GM19328 (cell line): ENCODE data around the gene HIPK2.
A peak's percentile ranks its signal among the peaks of the same experiment; 100 is the strongest.

Experiments
- ATAC-seq: cut with Tn5 transposase; IDR thresholded peaks from one replicate; pipeline ENCODE4 v1.9.1; 2021; ENCODE audit warnings: mild to moderate bottlenecking, moderate library complexity; ENCODE audit not compliant: unreplicated experiment

The HIPK2 gene

GRCh38 chr7:139777948-139778841 lies at the start of gene HIPK2:
Gene HIPK2 (minus strand): TSS chr7:139777998. CDS start chr7:139777623, 375 bp downstream.
- peak; percentile 49 for ATAC-seq

DNA sequence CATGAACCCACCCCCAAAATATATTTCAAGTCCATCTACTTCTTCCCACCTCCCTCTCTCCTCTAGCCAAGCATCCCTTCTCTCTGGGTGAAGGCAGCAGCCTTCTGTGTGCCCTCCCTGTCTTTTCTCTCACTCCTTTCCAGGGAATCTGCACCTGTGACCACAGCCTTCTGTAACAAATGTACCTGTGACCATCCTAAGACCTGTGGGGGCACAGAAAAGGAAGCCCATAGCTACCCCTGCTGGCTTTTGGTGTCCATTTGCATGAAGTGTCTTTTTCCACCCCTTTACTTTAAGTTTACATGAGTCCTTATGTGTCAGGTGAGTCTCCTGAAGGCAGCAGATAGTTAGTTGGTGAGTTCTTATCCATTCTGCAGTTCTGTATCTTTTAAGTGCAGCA lies 49.2 kb upstream of the HIPK2 start:
- ATAC-seq: no peak

- no peak for ATAC-seq
Observed at GRCh38 chr7:139825666-139826290, 48.0 kb upstream of the HIPK2 start.

GRCh38 chr7:139823959-139824521 lies 46.2 kb upstream of the HIPK2 start:
- no peak for ATAC-seq

- no peak for ATAC-seq
Observed at GRCh38 chr7:139822855-139823254, 45.1 kb upstream of the HIPK2 start.

DNA sequence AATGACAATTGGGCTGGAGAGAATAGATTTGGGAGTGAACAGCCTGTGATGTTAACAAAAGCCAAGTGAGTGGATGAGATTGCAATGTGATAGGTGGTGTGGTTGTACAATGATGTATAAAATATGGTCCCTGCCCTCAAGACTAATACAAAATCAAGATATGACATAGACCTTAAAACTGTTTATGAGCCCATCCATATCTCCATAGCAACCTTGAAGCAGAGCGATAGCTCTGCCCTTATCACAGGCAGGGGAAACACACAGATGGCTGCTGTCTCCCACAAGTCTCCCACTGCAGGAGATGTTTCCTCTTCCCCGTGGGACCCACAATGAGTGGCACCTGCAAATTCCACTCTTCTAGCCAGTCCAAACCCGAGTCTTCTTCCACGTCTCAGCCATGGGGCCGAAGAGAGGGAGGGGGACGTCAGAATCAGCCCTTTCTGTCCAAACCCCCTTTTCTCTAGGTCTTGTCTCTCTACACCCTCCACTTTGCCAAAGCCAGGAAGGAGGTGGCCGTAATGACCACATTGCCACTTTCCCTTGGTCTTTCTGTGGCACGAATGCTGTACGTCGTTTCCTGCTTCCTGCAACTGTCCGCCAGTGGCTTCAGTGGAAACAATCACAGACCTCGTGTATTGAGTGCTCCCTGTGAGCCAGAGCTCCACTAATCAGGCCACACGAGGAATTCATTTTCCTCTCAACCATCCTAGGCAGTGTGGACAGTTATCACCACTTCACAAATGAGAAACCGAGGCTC lies 43.7 kb upstream of the HIPK2 start:
- no peak for ATAC-seq

DNA sequence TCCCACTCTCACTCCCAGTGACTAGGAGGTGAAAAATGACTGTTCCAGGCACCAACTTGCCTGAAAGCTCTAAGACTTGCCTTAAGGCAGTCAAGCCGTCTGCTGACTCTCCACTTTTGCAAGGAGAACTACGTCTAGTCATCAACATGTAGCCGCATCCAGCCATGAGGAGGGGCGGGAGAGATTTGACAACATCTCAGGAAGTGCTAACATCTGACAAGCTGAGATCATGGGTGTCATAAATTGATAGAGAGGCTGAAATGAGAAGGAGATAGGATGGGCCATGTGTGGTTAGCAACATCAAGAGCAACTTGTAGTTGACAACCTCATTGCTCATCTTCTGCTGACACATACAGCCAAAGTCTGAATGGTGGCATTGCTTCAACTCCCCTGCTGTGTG lies 42.3 kb upstream of the HIPK2 start:
- ATAC-seq: no peak

DNA sequence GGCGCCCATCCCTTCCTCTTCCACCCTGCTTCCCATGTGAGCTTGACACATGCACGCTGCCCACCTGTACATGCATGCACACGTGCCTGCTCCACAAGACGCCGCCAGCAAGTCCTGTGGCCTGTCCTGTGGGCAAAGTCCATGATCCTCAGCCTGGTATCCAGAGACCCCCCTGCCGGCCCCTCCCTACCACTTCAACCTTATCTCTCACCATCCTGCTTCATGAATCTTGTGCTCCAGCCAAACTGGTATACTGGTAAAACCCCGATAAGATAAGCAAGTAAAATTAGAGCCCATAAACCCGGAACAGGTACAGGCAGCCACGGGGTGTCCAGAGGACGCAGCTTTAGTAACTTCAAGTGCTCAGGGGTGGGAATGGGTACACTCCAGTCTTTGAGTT lies 39.5 kb upstream of the HIPK2 start:
- ATAC-seq: no peak

DNA sequence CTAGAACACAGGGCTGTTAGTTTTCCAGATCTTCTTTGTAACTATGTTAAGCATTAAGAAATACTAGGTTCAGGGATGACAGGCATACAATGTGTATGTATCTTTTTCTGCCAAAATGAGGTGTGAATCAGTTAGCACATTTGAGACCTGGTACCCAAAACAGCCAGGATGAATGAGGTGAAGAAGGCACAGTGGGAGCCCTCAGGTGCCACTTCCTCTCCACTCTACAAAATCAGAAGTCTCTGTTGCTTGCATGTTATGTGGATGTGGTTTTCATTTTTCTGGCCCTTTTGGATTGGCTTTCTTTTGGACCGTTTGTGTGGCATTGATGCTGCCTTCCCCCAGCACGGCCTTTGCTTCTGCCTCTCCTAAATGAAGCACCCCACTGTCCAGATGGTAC lies 35.9 kb upstream of the HIPK2 start:
- ATAC-seq: no peak

DNA sequence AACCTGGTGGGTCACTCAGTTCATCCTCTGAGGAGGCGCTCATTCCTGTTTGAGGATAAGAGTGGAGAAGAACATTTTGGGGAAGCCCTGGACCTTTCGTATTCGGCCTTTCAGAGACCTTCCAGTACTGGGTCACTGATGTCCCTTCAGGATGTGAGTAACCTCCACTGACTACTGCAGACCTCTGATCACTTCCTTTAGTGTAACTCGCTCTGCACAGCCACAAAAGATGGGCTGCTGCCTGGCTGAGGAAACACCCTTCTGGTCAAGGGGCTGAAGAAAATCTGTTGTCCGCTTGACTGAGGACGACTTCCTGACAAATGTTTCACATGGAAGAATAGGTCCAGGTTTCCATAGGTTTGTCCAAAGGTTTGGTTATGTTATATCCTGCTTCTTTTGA lies 35.4 kb upstream of the HIPK2 start:
- ATAC-seq: no peak

DNA sequence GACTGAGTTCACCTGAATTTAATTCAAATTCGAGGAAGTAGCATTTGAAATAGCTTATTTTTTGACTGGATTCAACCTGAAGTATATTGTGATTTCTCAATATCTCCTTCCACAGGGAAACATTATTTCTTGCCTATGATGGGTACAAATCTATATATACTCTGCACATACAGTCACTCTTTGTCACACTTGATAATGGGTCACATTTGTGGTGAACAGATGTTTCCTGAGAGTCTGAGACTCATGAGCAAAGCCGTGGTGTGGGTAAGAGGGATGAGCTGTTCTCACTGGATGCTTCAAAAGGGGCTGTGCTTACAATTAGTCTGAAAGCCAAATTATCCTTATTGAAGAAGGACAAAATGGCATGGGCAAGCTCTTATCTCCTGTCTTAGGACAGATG lies 33.3 kb upstream of the HIPK2 start:
- no peak for ATAC-seq

DNA sequence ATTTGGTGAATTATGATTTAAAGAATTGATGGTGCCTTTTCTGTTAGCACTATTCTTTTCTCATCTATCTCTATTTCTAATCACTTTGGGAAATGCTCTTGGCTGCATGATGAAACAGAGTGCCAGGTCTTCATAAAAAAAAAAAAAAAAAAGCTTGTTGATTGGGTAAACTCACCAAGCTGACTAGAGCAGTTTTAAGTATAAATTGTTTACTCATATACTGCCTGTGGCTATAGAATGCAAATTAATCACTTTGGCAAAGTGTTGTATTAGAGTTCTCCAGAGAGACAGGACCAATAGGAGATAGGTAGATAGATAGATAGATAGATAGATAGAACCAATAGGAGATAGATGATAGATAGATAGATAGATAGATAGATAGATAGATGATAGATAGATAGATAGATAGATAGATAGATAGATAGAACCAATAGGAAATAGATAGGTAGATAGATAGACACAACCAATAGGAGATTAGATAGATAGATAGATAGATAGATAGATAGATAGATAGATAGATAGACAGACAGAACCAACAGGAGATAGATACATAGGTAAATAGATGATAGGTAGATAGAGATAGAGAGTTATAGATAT lies 31.1 kb upstream of the HIPK2 start:
- ATAC-seq: no peak

DNA sequence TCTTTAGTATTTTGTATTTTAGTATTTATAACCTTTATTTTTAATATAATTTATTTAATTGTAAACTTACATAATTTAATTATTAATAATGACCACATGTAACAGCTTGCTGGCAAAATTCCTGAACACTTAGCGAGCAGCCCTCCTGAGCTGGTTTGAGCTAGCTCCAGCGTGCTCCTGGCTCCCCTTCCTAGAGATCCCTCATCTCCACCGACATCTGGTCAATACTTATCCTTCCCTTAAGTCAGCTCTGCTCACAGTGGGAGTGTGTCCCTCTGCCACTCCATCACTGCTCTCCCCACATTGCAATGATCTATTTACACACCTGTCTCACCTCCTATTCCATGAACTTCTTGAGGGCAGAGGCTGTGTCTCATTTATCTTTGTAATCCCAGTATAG lies 30.6 kb upstream of the HIPK2 start:
- ATAC-seq: no peak

DNA sequence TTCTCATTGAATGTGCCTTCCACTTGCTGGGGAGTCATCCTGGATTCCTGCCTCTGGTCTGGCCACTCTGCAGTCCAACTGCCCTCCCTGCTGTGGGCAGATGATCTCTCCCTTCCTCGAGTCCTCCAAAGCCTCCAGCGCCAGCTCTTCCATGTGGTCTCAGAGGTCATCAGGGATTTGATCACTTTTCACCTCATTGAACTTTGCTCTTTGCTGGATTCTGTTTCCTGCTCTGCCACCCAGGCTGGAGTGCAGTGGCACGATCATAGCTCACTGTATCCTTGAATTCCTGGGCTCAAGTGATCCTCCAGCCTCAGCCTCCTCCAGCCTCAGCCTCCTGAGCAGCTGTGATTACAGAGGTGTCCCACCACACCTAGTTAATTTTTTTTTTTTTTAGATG lies 29.2 kb upstream of the HIPK2 start:
- no peak for ATAC-seq

- no peak for ATAC-seq
Observed at GRCh38 chr7:139804571-139804970, 26.8 kb upstream of the HIPK2 start.

GRCh38 chr7:139799586-139799985 lies 21.8 kb upstream of the HIPK2 start:
- ATAC-seq: no peak

- no peak for ATAC-seq
Observed at GRCh38 chr7:139798892-139799291, 21.1 kb upstream of the HIPK2 start.

- peak; percentile 65 for ATAC-seq
Observed at GRCh38 chr7:139798221-139798620, 20.4 kb upstream of the HIPK2 start.

DNA sequence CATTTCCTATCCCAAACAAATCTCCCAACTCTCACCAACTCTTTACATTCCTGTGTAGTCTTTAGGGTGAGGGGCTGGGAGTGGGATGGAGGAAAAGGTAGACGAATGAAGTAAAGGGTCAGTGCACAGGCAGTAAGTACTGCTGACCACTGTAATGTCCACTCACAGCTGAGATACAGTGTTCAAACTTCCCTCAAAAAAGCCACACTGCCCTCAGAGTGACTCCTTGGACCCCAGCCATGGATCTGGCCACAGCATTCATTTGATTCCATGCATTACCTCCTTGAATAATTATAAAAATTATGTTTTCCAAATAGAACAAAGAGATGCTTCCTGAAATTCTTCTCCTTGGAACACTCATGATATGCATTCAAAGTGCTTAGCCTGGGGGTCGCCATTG lies 19.8 kb upstream of the HIPK2 start:
- ATAC-seq: no peak

- ATAC-seq: no peak
Observed at GRCh38 chr7:139791316-139791715, 13.5 kb upstream of the HIPK2 start.

- no peak for ATAC-seq
Observed at GRCh38 chr7:139784648-139785047, 6.8 kb upstream of the HIPK2 start.
